Measurements from ENCODE around the gene YPEL3.

Gene YPEL3

DNA sequence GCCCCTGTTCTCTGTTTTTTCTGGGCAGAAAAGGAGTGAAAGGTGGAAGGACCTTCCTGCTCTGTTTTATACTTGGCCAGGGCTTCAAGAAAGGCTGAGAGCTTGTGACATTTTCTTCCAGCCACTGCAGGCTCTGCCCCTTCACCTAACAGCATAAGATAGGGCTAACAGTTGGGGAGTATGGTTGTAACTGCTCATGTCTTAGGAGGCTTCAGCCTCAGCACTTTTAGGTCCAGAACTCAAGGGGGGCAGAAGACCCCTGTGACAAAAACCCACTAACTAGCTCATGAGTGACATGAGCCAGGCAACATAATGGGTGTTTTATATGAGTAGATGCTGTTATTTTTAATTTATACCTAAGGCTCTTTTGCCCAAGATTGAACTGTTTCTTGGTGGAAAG, 25.5 kb downstream of the YPEL3 start:
- H3K27ac ChIP-seq: no peak overlapping the region
- TF ChIP-seq, protein P1, sequence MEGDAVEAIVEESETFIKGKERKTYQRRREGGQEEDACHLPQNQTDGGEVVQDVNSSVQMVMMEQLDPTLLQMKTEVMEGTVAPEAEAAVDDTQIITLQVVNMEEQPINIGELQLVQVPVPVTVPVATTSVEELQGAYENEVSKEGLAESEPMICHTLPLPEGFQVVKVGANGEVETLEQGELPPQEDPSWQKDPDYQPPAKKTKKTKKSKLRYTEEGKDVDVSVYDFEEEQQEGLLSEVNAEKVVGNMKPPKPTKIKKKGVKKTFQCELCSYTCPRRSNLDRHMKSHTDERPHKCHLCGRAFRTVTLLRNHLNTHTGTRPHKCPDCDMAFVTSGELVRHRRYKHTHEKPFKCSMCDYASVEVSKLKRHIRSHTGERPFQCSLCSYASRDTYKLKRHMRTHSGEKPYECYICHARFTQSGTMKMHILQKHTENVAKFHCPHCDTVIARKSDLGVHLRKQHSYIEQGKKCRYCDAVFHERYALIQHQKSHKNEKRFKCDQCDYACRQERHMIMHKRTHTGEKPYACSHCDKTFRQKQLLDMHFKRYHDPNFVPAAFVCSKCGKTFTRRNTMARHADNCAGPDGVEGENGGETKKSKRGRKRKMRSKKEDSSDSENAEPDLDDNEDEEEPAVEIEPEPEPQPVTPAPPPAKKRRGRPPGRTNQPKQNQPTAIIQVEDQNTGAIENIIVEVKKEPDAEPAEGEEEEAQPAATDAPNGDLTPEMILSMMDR (conservative IDR thresholded peaks at IDR 0.05): no peak

DNA sequence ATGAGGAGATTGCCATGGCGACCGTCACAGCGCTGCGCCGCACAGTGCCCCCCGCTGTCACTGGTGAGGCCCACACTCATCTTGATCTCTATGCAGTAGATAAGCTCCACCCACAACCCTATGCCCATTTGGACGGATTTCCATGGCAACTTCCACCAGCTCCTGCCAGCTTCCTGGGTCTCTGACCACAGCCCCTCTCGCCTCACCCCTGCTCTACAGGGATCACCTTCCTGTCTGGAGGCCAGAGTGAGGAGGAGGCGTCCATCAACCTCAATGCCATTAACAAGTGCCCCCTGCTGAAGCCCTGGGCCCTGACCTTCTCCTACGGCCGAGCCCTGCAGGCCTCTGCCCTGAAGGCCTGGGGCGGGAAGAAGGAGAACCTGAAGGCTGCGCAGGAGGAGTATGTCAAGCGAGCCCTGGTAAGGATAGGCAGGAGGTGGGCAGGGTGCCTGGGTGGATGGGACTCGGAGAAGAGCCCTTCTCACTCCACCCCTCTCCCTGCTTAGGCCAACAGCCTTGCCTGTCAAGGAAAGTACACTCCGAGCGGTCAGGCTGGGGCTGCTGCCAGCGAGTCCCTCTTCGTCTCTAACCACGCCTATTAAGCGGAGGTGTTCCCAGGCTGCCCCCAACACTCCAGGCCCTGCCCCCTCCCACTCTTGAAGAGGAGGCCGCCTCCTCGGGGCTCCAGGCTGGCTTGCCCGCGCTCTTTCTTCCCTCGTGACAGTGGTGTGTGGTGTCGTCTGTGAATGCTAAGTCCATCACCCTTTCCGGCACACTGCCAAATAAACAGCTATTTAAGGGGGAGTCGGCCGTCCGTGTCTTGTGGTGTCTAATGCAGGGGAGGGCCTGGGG, 26.2 kb downstream of the YPEL3 start:
- TF ChIP-seq, protein P1 (conservative IDR thresholded peaks at IDR 0.05): no peak
- H3K27ac ChIP-seq: no peak overlapping the region

- TF ChIP-seq, protein P1 (conservative IDR thresholded peaks at IDR 0.05): peak; percentile 58
- H3K27ac ChIP-seq: no peak overlapping the region
Measured at GRCh38 chr16:30068750-30069610, 27.0 kb downstream of the YPEL3 start.

DNA sequence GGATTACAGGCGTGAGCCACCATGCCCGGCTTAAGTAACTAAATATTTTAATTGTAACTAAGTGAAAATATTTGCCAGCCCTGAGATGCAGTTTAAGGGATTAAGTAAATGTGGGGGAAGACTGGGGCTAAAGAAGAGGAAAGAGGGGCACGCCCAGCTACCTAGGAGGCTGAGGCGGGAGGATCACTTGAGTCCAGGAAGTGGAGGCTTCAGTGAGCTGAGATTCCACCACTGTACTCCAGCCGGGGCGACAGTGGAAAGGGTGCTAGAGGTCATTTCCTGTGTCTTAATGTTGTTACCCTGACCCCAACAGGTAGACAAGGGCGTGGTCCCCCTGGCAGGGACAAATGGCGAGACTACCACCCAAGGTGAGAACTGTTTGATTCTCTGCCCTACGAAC, 27.7 kb downstream of the YPEL3 start:
- TF ChIP-seq, protein P1 (conservative IDR thresholded peaks at IDR 0.05): no peak
- peak overlapping the region; percentile 93; the same call in 1 of the 2 replicates for H3K27ac ChIP-seq

DNA sequence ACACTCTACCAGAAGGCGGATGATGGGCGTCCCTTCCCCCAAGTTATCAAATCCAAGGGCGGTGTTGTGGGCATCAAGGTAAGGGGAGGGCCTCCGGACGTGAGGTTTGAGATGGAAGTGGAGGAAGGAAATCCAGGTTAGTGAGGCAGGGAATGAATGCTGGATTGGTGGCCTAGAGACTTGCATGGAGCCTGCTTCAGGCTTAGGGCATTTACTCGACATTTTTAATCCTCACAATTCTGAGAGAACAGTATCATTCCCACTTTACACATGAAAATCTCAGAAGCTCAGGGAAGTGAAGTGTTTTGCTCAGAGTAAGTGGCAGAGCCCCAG, 28.5 kb downstream of the YPEL3 start:
- TF ChIP-seq, protein P1 (conservative IDR thresholded peaks at IDR 0.05): no peak
- peak overlapping the region; percentile 93; the same call in 1 of the 2 replicates for H3K27ac ChIP-seq

- TF ChIP-seq, protein P1 (conservative IDR thresholded peaks at IDR 0.05): no peak
Measured at GRCh38 chr16:30066761-30067583, 29.0 kb downstream of the YPEL3 start.

More at GRCh38 chr16:30066761-30067583, 29.0 kb downstream of the YPEL3 start:
- H3K27ac ChIP-seq: peak overlapping the region; percentile 93

Measured in VCaP (cell line).